HepG2 (cell line): ENCODE data around the gene C1orf21.

Experiments used
- CBX2 ChIP-seq, 2 experiments: fragments of 200-600 bp in 1 of 2; sonication (generic); formaldehyde crosslinking in 1 of 2; IDR thresholded peaks; 2 replicates each; pipeline versions ENCODE4 v1.7.0 to v1.8.1; 2018 to 2022; ENCODE audit warnings: low read depth in 2 of 2, low read length in 1 of 2, mild to moderate bottlenecking in 1 of 2, missing genetic modification reagents in 1 of 2
- ZBTB20 ChIP-seq: sonication (generic); formaldehyde crosslinking; IDR thresholded peaks from 2 replicates; pipeline ENCODE4 v1.8.1; 2023; ENCODE audit warnings: missing genetic modification reagents, low read depth, mild to moderate bottlenecking, borderline replicate concordance

DNA sequence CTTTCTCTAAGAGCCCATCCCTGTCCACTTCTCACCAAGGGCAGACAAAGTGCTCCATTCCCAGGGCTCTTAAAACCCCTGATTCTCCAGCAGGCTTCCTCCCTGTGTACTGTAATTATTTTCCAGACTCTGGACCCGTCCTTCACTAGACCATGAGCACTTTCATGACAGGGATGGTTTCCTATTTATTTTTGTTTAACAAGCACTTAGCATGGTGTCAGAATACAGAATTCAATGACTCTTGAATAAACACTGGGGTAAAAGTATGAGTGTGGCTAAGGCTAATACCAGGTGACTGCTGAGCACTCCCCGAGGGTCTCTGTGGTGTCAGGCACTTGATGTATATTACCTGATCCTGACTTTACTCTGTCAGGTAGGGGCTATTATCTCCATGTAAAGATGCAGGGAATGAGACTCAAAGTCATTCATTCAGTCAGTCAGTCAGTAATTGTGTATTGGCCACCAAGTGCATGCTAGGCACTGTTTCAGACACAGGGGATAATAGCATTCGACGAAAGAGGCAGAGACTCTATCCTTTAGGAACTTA lies 47.2 kb downstream of the C1orf21 start:
- no peak for TF ChIP-seq ZBTB20
- TF ChIP-seq CBX2 (IDR thresholded peaks at IDR 0.05; ENCODE audit: low read depth, low read length), result no peak
- no peak for TF ChIP-seq CBX2 (CRISPR knock-in tag; IDR thresholded peaks at IDR 0.05; ENCODE audit: low read depth)
